ENCODE results near the gene WDFY4.

DNA sequence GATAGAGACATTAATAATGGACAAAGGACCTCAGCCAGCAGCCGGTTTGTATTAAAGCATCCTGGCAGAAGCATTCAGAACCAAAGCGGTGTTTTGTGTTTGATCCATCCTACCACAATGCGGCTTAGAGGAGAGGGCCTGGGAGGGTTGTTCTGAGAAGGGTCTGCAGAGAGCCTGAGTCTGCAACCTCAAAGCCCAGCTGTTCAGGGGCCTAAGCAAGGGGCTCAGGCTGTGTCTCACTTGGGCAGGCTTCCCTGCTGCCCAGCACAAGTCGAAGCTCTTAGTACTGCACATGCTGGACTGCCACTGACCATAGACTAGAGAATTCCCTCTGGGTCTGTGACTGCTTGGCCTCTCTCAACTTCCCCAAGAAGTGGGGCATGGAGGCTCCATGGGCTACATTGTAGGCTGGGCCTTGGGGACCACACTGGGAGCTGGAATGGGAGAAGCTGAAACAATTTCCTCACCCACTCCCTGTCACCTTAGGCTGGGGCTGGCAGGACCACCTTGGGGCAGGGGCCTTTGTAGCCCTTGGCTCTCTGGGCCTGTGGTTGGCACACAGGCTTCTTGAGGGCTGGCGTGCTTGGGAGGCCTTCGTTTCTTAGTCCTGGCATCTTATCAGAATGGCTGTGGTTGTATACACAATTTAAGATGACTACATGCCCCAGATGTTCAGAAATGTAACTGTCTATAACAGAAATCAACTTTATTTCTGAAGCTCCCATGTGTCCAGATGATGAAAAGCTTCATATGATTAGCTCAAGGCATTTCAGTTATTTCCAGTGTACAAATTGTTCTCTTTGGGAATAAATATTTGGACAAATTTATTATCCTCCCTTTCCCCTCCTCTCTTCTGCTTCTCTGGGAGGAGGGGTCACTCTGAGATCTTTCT, 210.5 kb downstream of the WDFY4 start:
- TF ChIP-seq ZFP36 (IDR thresholded peaks at IDR 0.05; ENCODE audit: borderline replicate concordance, partially characterized antibody), result no peak
- TF ChIP-seq, protein P1, sequence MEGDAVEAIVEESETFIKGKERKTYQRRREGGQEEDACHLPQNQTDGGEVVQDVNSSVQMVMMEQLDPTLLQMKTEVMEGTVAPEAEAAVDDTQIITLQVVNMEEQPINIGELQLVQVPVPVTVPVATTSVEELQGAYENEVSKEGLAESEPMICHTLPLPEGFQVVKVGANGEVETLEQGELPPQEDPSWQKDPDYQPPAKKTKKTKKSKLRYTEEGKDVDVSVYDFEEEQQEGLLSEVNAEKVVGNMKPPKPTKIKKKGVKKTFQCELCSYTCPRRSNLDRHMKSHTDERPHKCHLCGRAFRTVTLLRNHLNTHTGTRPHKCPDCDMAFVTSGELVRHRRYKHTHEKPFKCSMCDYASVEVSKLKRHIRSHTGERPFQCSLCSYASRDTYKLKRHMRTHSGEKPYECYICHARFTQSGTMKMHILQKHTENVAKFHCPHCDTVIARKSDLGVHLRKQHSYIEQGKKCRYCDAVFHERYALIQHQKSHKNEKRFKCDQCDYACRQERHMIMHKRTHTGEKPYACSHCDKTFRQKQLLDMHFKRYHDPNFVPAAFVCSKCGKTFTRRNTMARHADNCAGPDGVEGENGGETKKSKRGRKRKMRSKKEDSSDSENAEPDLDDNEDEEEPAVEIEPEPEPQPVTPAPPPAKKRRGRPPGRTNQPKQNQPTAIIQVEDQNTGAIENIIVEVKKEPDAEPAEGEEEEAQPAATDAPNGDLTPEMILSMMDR (IDR thresholded peaks at IDR 0.05), result no peak
- no peak for TF ChIP-seq KDM1A (IDR thresholded peaks at IDR 0.05; ENCODE audit: low read depth)
- TF ChIP-seq CBX2 (IDR thresholded peaks at IDR 0.05; ENCODE audit: borderline replicate concordance, low read depth), result no peak
- no peak for TF ChIP-seq CBX8 (IDR thresholded peaks at IDR 0.05)
- TF ChIP-seq, protein P2, sequence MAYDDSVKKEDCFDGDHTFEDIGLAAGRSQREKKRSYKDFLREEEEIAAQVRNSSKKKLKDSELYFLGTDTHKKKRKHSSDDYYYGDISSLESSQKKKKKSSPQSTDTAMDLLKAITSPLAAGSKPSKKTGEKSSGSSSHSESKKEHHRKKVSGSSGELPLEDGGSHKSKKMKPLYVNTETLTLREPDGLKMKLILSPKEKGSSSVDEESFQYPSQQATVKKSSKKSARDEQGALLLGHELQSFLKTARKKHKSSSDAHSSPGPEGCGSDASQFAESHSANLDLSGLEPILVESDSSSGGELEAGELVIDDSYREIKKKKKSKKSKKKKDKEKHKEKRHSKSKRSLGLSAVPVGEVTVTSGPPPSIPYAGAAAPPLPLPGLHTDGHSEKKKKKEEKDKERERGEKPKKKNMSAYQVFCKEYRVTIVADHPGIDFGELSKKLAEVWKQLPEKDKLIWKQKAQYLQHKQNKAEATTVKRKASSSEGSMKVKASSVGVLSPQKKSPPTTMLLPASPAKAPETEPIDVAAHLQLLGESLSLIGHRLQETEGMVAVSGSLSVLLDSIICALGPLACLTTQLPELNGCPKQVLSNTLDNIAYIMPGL (CRISPR knock-in tag; IDR thresholded peaks at IDR 0.05; ENCODE audit: borderline replicate concordance), result no peak
- TF ChIP-seq POLR2A (IDR thresholded peaks at IDR 0.05; ENCODE audit: low read length), result no peak
- no peak for TF ChIP-seq NPAS2 (CRISPR knock-in tag; IDR thresholded peaks at IDR 0.05; ENCODE audit: borderline replicate concordance)
- TF ChIP-seq EHMT2 (IDR thresholded peaks at IDR 0.05; ENCODE audit: low read depth), result no peak
- no peak for TF ChIP-seq CHD2 (IDR thresholded peaks at IDR 0.05; ENCODE audit: low read length, partially characterized antibody)
